K562 (cell line): Measurements from ENCODE around the gene SIRPB1. TPM values are rescaled to one million over a fixed set of nuclear protein-coding genes. Genes with fewer than 3 reads are reported as not detected.

Source experiments
- ATAC-seq: fragments of 200-7000 bp; cut with Tn5 transposase; 3 replicates; pipeline ENCODE4 v1.9.1; 2020; ENCODE audit warnings: moderate library complexity
- BruUV-seq: library from RNA; stranded (reverse); fragments of 400-500 nt; replicated peaks from 2 replicates; lab custom pipeline; 2021; lab: Mats Ljungman, UMichigan
- CTCF ChIA-PET: fragments of 300-600 bp; formaldehyde crosslinking; extraction: SDS; loops from one replicate; lab custom pipeline; 2021; ENCODE audit warnings: low intra/inter-chr PET ratio; lab: Yijun Ruan, JAX
- POLR2A ChIA-PET: fragments of 300-600, 350-650 bp; sonication (Branson Sonifier 250); formaldehyde crosslinking; extraction: SDS; loops from one replicate; lab custom pipeline; 2021; ENCODE audit warnings: antibody characterized with exemption, inconsistent platforms; lab: Yijun Ruan, JAX
- DNase-seq, 4 experiments: peaks; one replicate each; pipeline versions ENCODE4 v3.0.0 to v3.0.0-alpha.2; 2011 to 2018; ENCODE audit warnings: low spot score in 3 of 4, mixed read lengths in 3 of 4; ENCODE audit errors: extremely low read depth in 1 of 4
- FAIRE-seq: peaks from 2 replicates; lab custom pipeline; 2011; peaks lifted over from hg19 to GRCh38; lab: Jason Lieb, UNC
- H2AFZ ChIP-seq: 2 replicates; pipeline ENCODE4 v1.6.0; 2011; ENCODE audit warnings: low read depth, low read length, control low read depth, inconsistent platforms
- H3K27ac ChIP-seq: fragments of 200-600 bp; 3 replicates; pipeline ENCODE4 v1.8.0; 2011; ENCODE audit warnings: low read depth, mild to moderate bottlenecking, control low read depth, inconsistent platforms, low read length, moderate library complexity, mixed read lengths; ENCODE audit errors: extremely low read depth
- H3K27me3 ChIP-seq, 2 experiments: fragments of 300-600 bp in 1 of 2; 2 replicates in 1 of 2; 3 replicates in 1 of 2; pipeline versions ENCODE4 v1.6.0 to v1.8.0; 2011; ENCODE audit warnings: inconsistent platforms in 2 of 2, low read length in 2 of 2, mild to moderate bottlenecking in 1 of 2, mixed read lengths in 1 of 2, moderate library complexity in 1 of 2; ENCODE audit not compliant: control insufficient read depth in 2 of 2, insufficient read depth in 2 of 2
- H3K36me3 ChIP-seq: fragments of 300-600 bp; 3 replicates; pipeline ENCODE4 v1.8.0; 2011; ENCODE audit warnings: mild to moderate bottlenecking, low read length, inconsistent platforms; ENCODE audit not compliant: control insufficient read depth, insufficient read depth
- H3K4me1 ChIP-seq, 2 experiments: fragments of 200-600 bp in 1 of 2; replicated peaks in 1 of 2; 2 replicates in 1 of 2; 3 replicates in 1 of 2; pipeline versions ENCODE4 v1.5.1 to v1.8.0; 2011; ENCODE audit warnings: inconsistent platforms in 2 of 2, low read length in 2 of 2, mild to moderate bottlenecking in 1 of 2, mixed read lengths in 1 of 2, moderate library complexity in 1 of 2; ENCODE audit not compliant: control insufficient read depth in 2 of 2, insufficient read depth in 2 of 2
- H3K4me2 ChIP-seq: 2 replicates; pipeline ENCODE4 v1.6.1; 2011; ENCODE audit warnings: low read length, control low read depth, inconsistent platforms, mixed read lengths; ENCODE audit not compliant: insufficient read depth
- H3K4me3 ChIP-seq: fragments of 200-600 bp; sonication (generic), shearing (Covaris generic); 2 replicates; pipeline ENCODE4 v1.5.1; 2016; ENCODE audit warnings: control low read depth, inconsistent platforms
- H3K79me2 ChIP-seq: fragments of 200-600 bp; 3 replicates; pipeline ENCODE4 v1.8.0; 2011; ENCODE audit warnings: low read length, inconsistent platforms; ENCODE audit not compliant: control insufficient read depth, insufficient read depth
- H3K9ac ChIP-seq, 2 experiments: 2 replicates each; pipeline versions ENCODE4 v1.6.0 to v1.6.1; 2011; ENCODE audit warnings: low read depth in 2 of 2, low read length in 2 of 2, control low read depth in 1 of 2, inconsistent platforms in 1 of 2, mild to moderate bottlenecking in 1 of 2, mixed read lengths in 1 of 2; ENCODE audit not compliant: insufficient read depth in 1 of 2
- H3K9me1 ChIP-seq: one replicate; pipeline ENCODE4 v1.6.0; 2011; ENCODE audit warnings: inconsistent platforms, mild to moderate bottlenecking, low read length, moderate library complexity; ENCODE audit not compliant: control insufficient read depth, insufficient read depth
- H3K9me3 ChIP-seq: replicated peaks from 2 replicates; pipeline ENCODE4 v1.5.1; 2011; ENCODE audit warnings: low read depth, low read length, inconsistent platforms; ENCODE audit not compliant: control insufficient read depth, insufficient read depth
- H4K20me1 ChIP-seq: replicated peaks from 2 replicates; pipeline ENCODE4 v1.6.1; 2011; ENCODE audit warnings: low read length, inconsistent platforms, mixed read lengths; ENCODE audit not compliant: control insufficient read depth, insufficient read depth
- NFIC ChIP-seq: fragments of 450-650 bp; IDR thresholded peaks from 2 replicates; pipeline ENCODE4 v1.6.1; 2017; ENCODE audit warnings: mild to moderate bottlenecking, inconsistent platforms
- TCFL5 ChIP-seq: fragments of 250-450 bp; sonication (Bioruptor Pico); conservative IDR thresholded peaks from 2 replicates; pipeline ENCODE4 v1.6.1; 2021; ENCODE audit warnings: mild to moderate bottlenecking, moderate library complexity, matching md5 sums
- WGBS: fragments of 100-300 bp; shearing (Covaris generic); methylation state at CpG from one replicate; pipeline ENCODE4 v1.1.6; 2016; ENCODE audit warnings: low coverage, mixed read lengths; ENCODE audit not compliant: insufficient coverage; ENCODE audit errors: missing lambda C conversion rate; 5-methylcytosine and 5-hydroxymethylcytosine counted together
- in situ Hi-C: fragments of 300-500 bp; cut with MboI; formaldehyde crosslinking; loops from 4 replicates; pipeline ENCODE4 v1.15.0; 2018; ENCODE audit warnings: inconsistent platforms, mixed read lengths
- intact Hi-C: fragments of 100-400 bp; cut with micrococcal nuclease; formaldehyde crosslinking; loops from 2 replicates; pipeline ENCODE4 v1.14.2; 2022
- polyA plus RNA-seq, 8 experiments: library from polyadenylated mRNA; depleted of rRNA in 4 of 8; stranded (reverse) in 5 of 8; unstranded in 3 of 8; fragments of >200 nt; fragmentation: Nextera tagmentation in 2 of 8; fragmentation: Illumina TruSeq in 1 of 8; extraction: Ambion mirVana in 2 of 8; extraction: Trizol in 1 of 8; gene quantifications; 2 replicates each; pipeline versions ENCODE4 v1.2.1 to v1.2.3, GENCODE V29; 2011 to 2014; ENCODE audit warnings: inconsistent platforms in 1 of 8, missing spikeins in 1 of 8
- total RNA-seq, 7 experiments: library from RNA; depleted of rRNA in 6 of 7; stranded (reverse); fragments of >200 nt in 6 of 7; fragmentation: Illumina TruSeq in 2 of 7; extraction: Trizol in 2 of 7; gene quantifications; 2 replicates each; pipeline versions ENCODE4 v1.2.1 to v1.2.3, GENCODE V29; 2011 to 2021; ENCODE audit warnings: low replicate concordance in 1 of 7
- TF ChIP-seq, protein P1 (sequence below): sonication (generic); formaldehyde crosslinking; IDR thresholded peaks from 2 replicates; pipeline ENCODE4 v1.8.1; 2023; ENCODE audit warnings: mild to moderate bottlenecking, missing genetic modification reagents

SIRPB1 gene
- total and polyA plus RNA-seq, 9 of the 15 experiments (the other 6 are each of a cell fraction or from before 2014, with no cell fraction given), result not detected

DNA sequence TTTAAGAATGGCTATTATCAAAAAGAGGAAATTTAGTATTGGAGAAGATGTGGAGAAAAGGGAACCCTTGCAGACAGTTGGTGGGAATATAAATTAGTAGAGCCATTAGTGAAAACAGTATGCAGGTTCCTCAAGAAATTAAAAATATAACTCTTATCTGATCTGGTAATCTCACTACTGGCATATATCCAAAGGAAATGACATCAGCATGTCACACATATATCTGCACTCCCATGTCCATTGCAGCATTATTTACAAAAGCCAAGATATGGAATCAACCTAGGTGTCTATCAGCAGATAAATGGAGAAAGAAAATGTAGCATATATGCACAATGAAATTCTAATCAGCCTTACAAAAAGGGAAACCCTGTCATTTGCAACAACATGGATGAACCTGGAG lies 35.2 kb upstream of the SIRPB1 start:
- H3K9me3 ChIP-seq, result no peaks in the 10 kb centered on the region
- H3K27ac ChIP-seq, result no peak overlapping the region
- H3K4me2 ChIP-seq, result no peak overlapping the region
- FAIRE-seq, result no peak
- intact Hi-C loops, result no loop called here
- TF ChIP-seq, protein P1, sequence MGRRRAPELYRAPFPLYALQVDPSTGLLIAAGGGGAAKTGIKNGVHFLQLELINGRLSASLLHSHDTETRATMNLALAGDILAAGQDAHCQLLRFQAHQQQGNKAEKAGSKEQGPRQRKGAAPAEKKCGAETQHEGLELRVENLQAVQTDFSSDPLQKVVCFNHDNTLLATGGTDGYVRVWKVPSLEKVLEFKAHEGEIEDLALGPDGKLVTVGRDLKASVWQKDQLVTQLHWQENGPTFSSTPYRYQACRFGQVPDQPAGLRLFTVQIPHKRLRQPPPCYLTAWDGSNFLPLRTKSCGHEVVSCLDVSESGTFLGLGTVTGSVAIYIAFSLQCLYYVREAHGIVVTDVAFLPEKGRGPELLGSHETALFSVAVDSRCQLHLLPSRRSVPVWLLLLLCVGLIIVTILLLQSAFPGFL, result no peak
- peak; percentile 24; the same call in 1 of the 2 replicates for TF ChIP-seq NFIC
- TF ChIP-seq, all 486 proteins: peak for 1
- no TSS peak for BruUV-seq
- no peaks in the 10 kb centered on the region for H3K36me3 ChIP-seq
- ChIA-PET CTCF (no interaction called here), POLR2A (no interaction called here)
- no peak overlapping the region for H3K9ac ChIP-seq
- ATAC-seq (no peak), DNase-seq (no peak)
- H3K27me3 ChIP-seq, result no peaks in the 10 kb centered on the region; a peak in 1 of 5 replicates
- H2AFZ ChIP-seq, result no peak overlapping the region
- no peaks in the 10 kb centered on the region for H3K4me1 ChIP-seq
- H3K79me2 ChIP-seq, result no peaks in the 10 kb centered on the region
- in situ Hi-C loops, result no loop called here
- H3K9me1 ChIP-seq, result no peaks in the 10 kb centered on the region
- no peaks in the 10 kb centered on the region for H4K20me1 ChIP-seq
- no peak overlapping the region for H3K4me3 ChIP-seq

DNA sequence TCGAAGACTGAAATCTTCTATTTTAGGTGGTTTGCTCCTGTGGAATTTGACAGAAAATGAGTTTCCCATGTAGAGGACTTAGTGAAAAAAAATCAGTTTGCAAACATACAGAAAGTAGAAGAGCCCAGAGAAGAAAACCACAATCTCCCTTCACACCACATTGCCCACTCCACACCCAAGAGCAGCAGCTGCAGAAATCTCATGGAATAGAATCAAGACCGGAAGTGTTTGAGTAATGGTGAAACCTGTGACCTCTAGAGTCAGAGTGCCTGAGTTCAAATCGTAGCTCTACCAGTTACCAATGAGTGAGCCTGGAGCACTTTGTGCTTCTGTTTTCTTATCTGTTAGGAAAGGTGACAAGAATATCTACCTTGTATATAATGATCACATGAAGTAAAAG lies 33.2 kb upstream of the SIRPB1 start:
- Histone ChIP-seq H3K9me1 (no peaks in the 10 kb centered on the region), H3K9ac (no peak overlapping the region), H3K27ac (no peak overlapping the region), H3K79me2 (no peaks in the 10 kb centered on the region), H3K27me3 (peaks cover 0 to 7% of the 10 kb centered on the region in 2 experiments; a peak in 3 of 5 replicates), H3K9me3 (no peaks in the 10 kb centered on the region), H2AFZ (no peak overlapping the region)
- no TSS peak for BruUV-seq
- no peak for FAIRE-seq
- 0% methylated on average over 3 of the region's 3 CpGs for WGBS
- TF ChIP-seq TCFL5 (CRISPR knock-in tag), result no peak
- TF ChIP-seq, all 486 proteins: peak for 0
- in situ Hi-C loops, result no loop called here
- intact Hi-C loops, result no loop called here
- ChIA-PET POLR2A (no interaction called here), CTCF (no interaction called here)
- H3K4me3 ChIP-seq, result no peak overlapping the region
- DNase-seq, result no peak
- H3K36me3 ChIP-seq, result no peaks in the 10 kb centered on the region
- H4K20me1 ChIP-seq, result no peaks in the 10 kb centered on the region
- no peak overlapping the region for H3K4me2 ChIP-seq
- ATAC-seq, result no peak
- no peaks in the 10 kb centered on the region for H3K4me1 ChIP-seq
